Liver (tissue), 9 donors: ENCODE measurements around the gene ZDHHC21. TPM values are rescaled to one million over a fixed set of nuclear protein-coding genes. Genes with fewer than 3 reads are reported as not detected.

Experiments
- DNase-seq: peaks from one replicate; pipeline ENCODE4 v3.0.0-alpha.2; 2017; ENCODE audit warnings: low spot score
- H3K27ac ChIP-seq, 2 donors: one replicate each; pipeline ENCODE4 v1.7.0; 2013; ENCODE audit warnings: inconsistent platforms in 2 of 2, low read length in 2 of 2, control low read depth in 1 of 2, low read depth in 1 of 2, mild to moderate bottlenecking in 1 of 2
- H3K27me3 ChIP-seq, 4 donors: one replicate each; pipeline versions ENCODE4 v1.6.1 to v1.7.0; 2013; ENCODE audit warnings: low read length in 3 of 4, inconsistent platforms in 1 of 4, mild to moderate bottlenecking in 1 of 4, moderate library complexity in 1 of 4; ENCODE audit not compliant: control insufficient read depth in 4 of 4, insufficient read depth in 4 of 4
- H3K36me3 ChIP-seq, 4 donors: one replicate each; pipeline versions ENCODE4 v1.6.1 to v1.7.0; 2013; ENCODE audit warnings: low read length in 3 of 4, mild to moderate bottlenecking in 3 of 4, low read depth in 1 of 4, moderate library complexity in 1 of 4; ENCODE audit not compliant: control insufficient read depth in 4 of 4, insufficient read depth in 3 of 4
- H3K4me1 ChIP-seq, 4 donors: one replicate each; pipeline versions ENCODE4 v1.6.1 to v1.7.0; 2013; ENCODE audit warnings: low read length in 3 of 4, mild to moderate bottlenecking in 3 of 4, moderate library complexity in 1 of 4; ENCODE audit not compliant: control insufficient read depth in 4 of 4, insufficient read depth in 4 of 4
- H3K4me3 ChIP-seq, 3 donors: one replicate each; pipeline versions ENCODE4 v1.6.1 to v1.7.0; 2013; ENCODE audit warnings: low read length in 3 of 3, control low read depth in 1 of 3, low read depth in 1 of 3, mild to moderate bottlenecking in 1 of 3
- H3K9ac ChIP-seq, 2 donors: one replicate each; pipeline ENCODE4 v1.7.0; 2013; ENCODE audit warnings: low read length in 2 of 2, mild to moderate bottlenecking in 2 of 2, moderate library complexity in 2 of 2, control low read depth in 1 of 2, low read depth in 1 of 2
- H3K9me3 ChIP-seq, 4 donors: one replicate each; pipeline versions ENCODE4 v1.6.1 to v1.7.0; 2013; ENCODE audit warnings: low read length in 3 of 4; ENCODE audit not compliant: control insufficient read depth in 4 of 4
- EGR1 ChIP-seq, 2 donors: IDR thresholded peaks; 2 replicates each; pipeline ENCODE4 v1.6.1; 2016 to 2018; ENCODE audit warnings: antibody characterized with exemption in 2 of 2, low read depth in 2 of 2
- FOXA1 ChIP-seq: IDR thresholded peaks from 2 replicates; pipeline ENCODE4 v1.6.1; 2016; ENCODE audit warnings: antibody characterized with exemption
- FOXA2 ChIP-seq: IDR thresholded peaks from 2 replicates; pipeline ENCODE4 v1.6.1; 2016; ENCODE audit warnings: antibody characterized with exemption
- HNF4A ChIP-seq, 2 donors: conservative IDR thresholded peaks; 2 replicates each; pipeline ENCODE4 v1.6.1; 2016; ENCODE audit warnings: antibody characterized with exemption in 2 of 2, mild to moderate bottlenecking in 2 of 2
- HNF4G ChIP-seq: IDR thresholded peaks from 2 replicates; pipeline ENCODE4 v1.6.1; 2016; ENCODE audit warnings: antibody characterized with exemption
- JUND ChIP-seq, 2 donors: IDR thresholded peaks; 2 replicates each; pipeline ENCODE4 v1.6.1; 2016; ENCODE audit warnings: antibody characterized with exemption in 2 of 2
- NR2F2 ChIP-seq: IDR thresholded peaks from 2 replicates; pipeline ENCODE4 v1.6.1; 2016; ENCODE audit warnings: antibody characterized with exemption
- RAD21 ChIP-seq, 2 donors: IDR thresholded peaks; 2 replicates each; pipeline ENCODE4 v1.6.1; 2016; ENCODE audit warnings: antibody characterized with exemption in 2 of 2, mild to moderate bottlenecking in 2 of 2
- RXRA ChIP-seq, 2 donors: IDR thresholded peaks; 2 replicates each; pipeline ENCODE4 v1.6.1; 2017 to 2018; ENCODE audit warnings: antibody characterized with exemption in 2 of 2, mild to moderate bottlenecking in 1 of 2
- SP1 ChIP-seq: IDR thresholded peaks from 2 replicates; pipeline ENCODE4 v1.6.1; 2018; ENCODE audit warnings: antibody characterized with exemption, mild to moderate bottlenecking
- TAF1 ChIP-seq: conservative IDR thresholded peaks from 2 replicates; pipeline ENCODE4 v1.6.1; 2016; ENCODE audit warnings: antibody characterized with exemption, mild to moderate bottlenecking
- YY1 ChIP-seq: IDR thresholded peaks from 2 replicates; pipeline ENCODE4 v1.6.1; 2016; ENCODE audit warnings: antibody characterized with exemption, mild to moderate bottlenecking
- WGBS: extraction: QIAGEN DNeasy Blood & Tissue Kit; methylation state at CpG from one replicate; pipeline ENCODE4 v1.1.7; 2013; 5-methylcytosine and 5-hydroxymethylcytosine counted together
- polyA plus RNA-seq, 2 donors: library from polyadenylated mRNA; stranded (reverse) in 1 of 2; unstranded in 1 of 2; fragments of 200-250 nt in 1 of 2; fragments of >200 nt in 1 of 2; fragmentation: Nextera tagmentation in 1 of 2; extraction: Ambion mirVana in 1 of 2; gene quantifications; one replicate each; pipeline versions ENCODE4 v1.2.1 to v1.2.3, GENCODE V29; 2013 to 2015
- total RNA-seq, 2 donors: library from RNA; depleted of rRNA; stranded (reverse); fragments of >200 nt; gene quantifications; one replicate each; pipeline ENCODE4 v1.2.3, GENCODE V29; 2014
- TF ChIP-seq, protein P1 (sequence below): IDR thresholded peaks from 2 replicates; pipeline ENCODE4 v1.6.1; 2016; ENCODE audit warnings: antibody characterized with exemption
- TF ChIP-seq, protein P2 (sequence below): IDR thresholded peaks from 2 replicates; pipeline ENCODE4 v1.6.1; 2016; ENCODE audit warnings: antibody characterized with exemption, mild to moderate bottlenecking
- TF ChIP-seq, protein P3 (sequence below): IDR thresholded peaks from 2 replicates; pipeline ENCODE4 v1.6.1; 2016; ENCODE audit warnings: antibody characterized with exemption
- TF ChIP-seq, protein P4 (sequence below): fragments of 150-350 bp; IDR thresholded peaks from 2 replicates; pipeline ENCODE4 v1.5.1; 2017; ENCODE audit warnings: improper control_type of control experiment, low read depth, low read length; ENCODE audit not compliant: missing input control
- TF ChIP-seq, protein P5 (sequence below): IDR thresholded peaks from 2 replicates; pipeline ENCODE4 v1.6.1; 2016; ENCODE audit warnings: antibody characterized with exemption
- donor health status: healthy.
- donor health status: healthy.
- donor health status: healthy.
- donor health status: healthy.
- donor health status: healthy.

Gene ZDHHC21
- total and polyA plus RNA-seq, 4 donors = 1.3 to 6.0 (median 2.7) TPM

DNA sequence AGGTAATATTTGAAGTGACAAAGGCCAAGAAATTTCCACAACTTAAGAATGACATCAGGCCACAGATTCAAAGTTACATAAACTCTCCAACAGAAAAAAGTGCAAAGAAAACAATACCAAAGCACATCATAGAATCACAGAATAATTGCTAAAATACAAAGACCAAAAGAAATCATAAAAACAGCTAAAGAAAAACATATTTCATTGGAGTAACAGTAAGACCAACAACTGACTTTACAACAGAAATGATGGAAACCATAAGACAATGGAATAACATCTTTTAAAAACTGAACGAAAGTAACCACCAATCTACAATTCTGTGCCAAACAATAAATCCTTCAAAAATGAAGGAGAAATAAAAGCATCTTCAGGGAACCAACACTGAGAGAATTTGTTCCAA, 38.3 kb downstream of the ZDHHC21 start:
- H3K36me3 ChIP-seq = peaks cover 0 to 5% (median 1%) of the 10 kb centered on the region in 4 donors
- H3K27ac ChIP-seq = no peak overlapping the region
- H3K9ac ChIP-seq = no peak overlapping the region
- H3K4me3 ChIP-seq = no peak overlapping the region
- peaks cover 0 to 10% (median 3%) of the 10 kb centered on the region in 4 donors for H3K9me3 ChIP-seq
- H3K27me3 ChIP-seq = no peaks in the 10 kb centered on the region
- no peak for TF ChIP-seq RAD21 (IDR thresholded peaks at IDR 0.05)
- no peak for TF ChIP-seq EGR1 (IDR thresholded peaks at IDR 0.05; ENCODE audit: low read depth in 2 of 2)
- TF ChIP-seq HNF4G = no peak
- TF ChIP-seq TAF1 = no peak
- no peaks in the 10 kb centered on the region for H3K4me1 ChIP-seq
- 95% methylated on average over 1 of the region's 1 CpG for WGBS
- DNase-seq = no peak

DNA sequence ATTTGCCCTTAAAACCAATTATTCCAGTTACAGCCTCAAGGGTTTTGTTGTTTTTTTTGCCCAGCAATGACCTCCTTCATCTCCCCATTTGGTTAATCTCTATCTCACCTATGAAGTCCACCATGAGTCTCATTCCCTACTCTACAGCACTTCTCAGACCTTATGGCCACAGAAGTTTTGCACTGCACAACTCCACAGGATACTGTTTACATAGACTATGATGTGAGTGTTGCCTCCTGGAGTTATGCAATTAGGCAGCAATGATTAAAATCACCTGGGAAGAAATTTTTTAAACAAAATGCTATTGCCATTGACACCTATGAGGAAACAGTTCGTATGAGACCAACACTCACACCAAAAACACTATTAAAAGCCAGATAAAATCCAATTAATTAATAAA, 39.7 kb downstream of the ZDHHC21 start:
- Histone ChIP-seq H3K27ac (no peak overlapping the region), H3K27me3 (no peaks in the 10 kb centered on the region), H3K9ac (no peak overlapping the region), H3K9me3 (peaks cover 0 to 10% (median 3%) of the 10 kb centered on the region in 4 donors), H3K4me1 (no peaks in the 10 kb centered on the region), H3K4me3 (no peak overlapping the region), H3K36me3 (peaks cover 0 to 5% (median 1%) of the 10 kb centered on the region in 4 donors)
- no peak for TF ChIP-seq JUND (IDR thresholded peaks at IDR 0.05)
- no peak for TF ChIP-seq RXRA (IDR thresholded peaks at IDR 0.05)
- TF ChIP-seq NR2F2 = no peak
- no peak for TF ChIP-seq HNF4A (conservative IDR thresholded peaks at IDR 0.05)
- TF ChIP-seq, protein P1, sequence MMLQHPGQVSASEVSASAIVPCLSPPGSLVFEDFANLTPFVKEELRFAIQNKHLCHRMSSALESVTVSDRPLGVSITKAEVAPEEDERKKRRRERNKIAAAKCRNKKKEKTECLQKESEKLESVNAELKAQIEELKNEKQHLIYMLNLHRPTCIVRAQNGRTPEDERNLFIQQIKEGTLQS = no peak
- TF ChIP-seq TAF1 = no peak
- TF ChIP-seq, protein P2, sequence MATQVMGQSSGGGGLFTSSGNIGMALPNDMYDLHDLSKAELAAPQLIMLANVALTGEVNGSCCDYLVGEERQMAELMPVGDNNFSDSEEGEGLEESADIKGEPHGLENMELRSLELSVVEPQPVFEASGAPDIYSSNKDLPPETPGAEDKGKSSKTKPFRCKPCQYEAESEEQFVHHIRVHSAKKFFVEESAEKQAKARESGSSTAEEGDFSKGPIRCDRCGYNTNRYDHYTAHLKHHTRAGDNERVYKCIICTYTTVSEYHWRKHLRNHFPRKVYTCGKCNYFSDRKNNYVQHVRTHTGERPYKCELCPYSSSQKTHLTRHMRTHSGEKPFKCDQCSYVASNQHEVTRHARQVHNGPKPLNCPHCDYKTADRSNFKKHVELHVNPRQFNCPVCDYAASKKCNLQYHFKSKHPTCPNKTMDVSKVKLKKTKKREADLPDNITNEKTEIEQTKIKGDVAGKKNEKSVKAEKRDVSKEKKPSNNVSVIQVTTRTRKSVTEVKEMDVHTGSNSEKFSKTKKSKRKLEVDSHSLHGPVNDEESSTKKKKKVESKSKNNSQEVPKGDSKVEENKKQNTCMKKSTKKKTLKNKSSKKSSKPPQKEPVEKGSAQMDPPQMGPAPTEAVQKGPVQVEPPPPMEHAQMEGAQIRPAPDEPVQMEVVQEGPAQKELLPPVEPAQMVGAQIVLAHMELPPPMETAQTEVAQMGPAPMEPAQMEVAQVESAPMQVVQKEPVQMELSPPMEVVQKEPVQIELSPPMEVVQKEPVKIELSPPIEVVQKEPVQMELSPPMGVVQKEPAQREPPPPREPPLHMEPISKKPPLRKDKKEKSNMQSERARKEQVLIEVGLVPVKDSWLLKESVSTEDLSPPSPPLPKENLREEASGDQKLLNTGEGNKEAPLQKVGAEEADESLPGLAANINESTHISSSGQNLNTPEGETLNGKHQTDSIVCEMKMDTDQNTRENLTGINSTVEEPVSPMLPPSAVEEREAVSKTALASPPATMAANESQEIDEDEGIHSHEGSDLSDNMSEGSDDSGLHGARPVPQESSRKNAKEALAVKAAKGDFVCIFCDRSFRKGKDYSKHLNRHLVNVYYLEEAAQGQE = no peak
- TF ChIP-seq YY1 = no peak
- no peak for TF ChIP-seq RAD21 (IDR thresholded peaks at IDR 0.05)
- no peak for TF ChIP-seq SP1
- TF ChIP-seq, protein P3, sequence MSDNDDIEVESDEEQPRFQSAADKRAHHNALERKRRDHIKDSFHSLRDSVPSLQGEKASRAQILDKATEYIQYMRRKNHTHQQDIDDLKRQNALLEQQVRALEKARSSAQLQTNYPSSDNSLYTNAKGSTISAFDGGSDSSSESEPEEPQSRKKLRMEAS = no peak
- TF ChIP-seq FOXA2 = no peak
- TF ChIP-seq FOXA1 = no peak
- TF ChIP-seq EGR1 (IDR thresholded peaks at IDR 0.05; ENCODE audit: low read depth in 2 of 2) = no peak
- TF ChIP-seq, protein P4, sequence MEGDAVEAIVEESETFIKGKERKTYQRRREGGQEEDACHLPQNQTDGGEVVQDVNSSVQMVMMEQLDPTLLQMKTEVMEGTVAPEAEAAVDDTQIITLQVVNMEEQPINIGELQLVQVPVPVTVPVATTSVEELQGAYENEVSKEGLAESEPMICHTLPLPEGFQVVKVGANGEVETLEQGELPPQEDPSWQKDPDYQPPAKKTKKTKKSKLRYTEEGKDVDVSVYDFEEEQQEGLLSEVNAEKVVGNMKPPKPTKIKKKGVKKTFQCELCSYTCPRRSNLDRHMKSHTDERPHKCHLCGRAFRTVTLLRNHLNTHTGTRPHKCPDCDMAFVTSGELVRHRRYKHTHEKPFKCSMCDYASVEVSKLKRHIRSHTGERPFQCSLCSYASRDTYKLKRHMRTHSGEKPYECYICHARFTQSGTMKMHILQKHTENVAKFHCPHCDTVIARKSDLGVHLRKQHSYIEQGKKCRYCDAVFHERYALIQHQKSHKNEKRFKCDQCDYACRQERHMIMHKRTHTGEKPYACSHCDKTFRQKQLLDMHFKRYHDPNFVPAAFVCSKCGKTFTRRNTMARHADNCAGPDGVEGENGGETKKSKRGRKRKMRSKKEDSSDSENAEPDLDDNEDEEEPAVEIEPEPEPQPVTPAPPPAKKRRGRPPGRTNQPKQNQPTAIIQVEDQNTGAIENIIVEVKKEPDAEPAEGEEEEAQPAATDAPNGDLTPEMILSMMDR = no peak
- TF ChIP-seq, protein P5, sequence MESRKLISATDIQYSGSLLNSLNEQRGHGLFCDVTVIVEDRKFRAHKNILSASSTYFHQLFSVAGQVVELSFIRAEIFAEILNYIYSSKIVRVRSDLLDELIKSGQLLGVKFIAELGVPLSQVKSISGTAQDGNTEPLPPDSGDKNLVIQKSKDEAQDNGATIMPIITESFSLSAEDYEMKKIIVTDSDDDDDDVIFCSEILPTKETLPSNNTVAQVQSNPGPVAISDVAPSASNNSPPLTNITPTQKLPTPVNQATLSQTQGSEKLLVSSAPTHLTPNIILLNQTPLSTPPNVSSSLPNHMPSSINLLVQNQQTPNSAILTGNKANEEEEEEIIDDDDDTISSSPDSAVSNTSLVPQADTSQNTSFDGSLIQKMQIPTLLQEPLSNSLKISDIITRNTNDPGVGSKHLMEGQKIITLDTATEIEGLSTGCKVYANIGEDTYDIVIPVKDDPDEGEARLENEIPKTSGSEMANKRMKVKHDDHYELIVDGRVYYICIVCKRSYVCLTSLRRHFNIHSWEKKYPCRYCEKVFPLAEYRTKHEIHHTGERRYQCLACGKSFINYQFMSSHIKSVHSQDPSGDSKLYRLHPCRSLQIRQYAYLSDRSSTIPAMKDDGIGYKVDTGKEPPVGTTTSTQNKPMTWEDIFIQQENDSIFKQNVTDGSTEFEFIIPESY = no peak
- no peak for TF ChIP-seq HNF4G
- DNase-seq = no peak
- 95% methylated on average over 1 of the region's 1 CpG for WGBS
